Loucy (cell line): ENCODE data around the gene FAAH.

Experiments used
- H2AFZ ChIP-seq: fragments of 200-600 bp; sonication (generic); 2 replicates; pipeline ENCODE4 v1.6.0; 2016; ENCODE audit warnings: antibody characterized with exemption, mild to moderate bottlenecking, low read length, moderate library complexity
- H3F3A ChIP-seq: fragments of 200-600 bp; 2 replicates; pipeline ENCODE4 v1.6.0; 2016; ENCODE audit warnings: antibody characterized with exemption, low read depth, mild to moderate bottlenecking
- H3K27me3 ChIP-seq: fragments of 200-600 bp; sonication (generic); 2 replicates; pipeline ENCODE4 v1.6.1; 2014; ENCODE audit warnings: low read length, mild to moderate bottlenecking; ENCODE audit not compliant: insufficient read depth, poor library complexity, severe bottlenecking
- H3K36me3 ChIP-seq: fragments of 200-600 bp; sonication (generic); 2 replicates; pipeline ENCODE4 v1.6.1; 2016; ENCODE audit warnings: low read length; ENCODE audit not compliant: insufficient read depth
- H3K4me1 ChIP-seq: fragments of 200-600 bp; sonication (generic); 2 replicates; pipeline ENCODE4 v1.5.1; 2014; ENCODE audit warnings: low read length, mild to moderate bottlenecking; ENCODE audit not compliant: insufficient read depth, poor library complexity, severe bottlenecking
- H3K4me2 ChIP-seq: fragments of 200-600 bp; sonication (generic); 2 replicates; pipeline ENCODE4 v1.6.0; 2014; ENCODE audit warnings: antibody characterized with exemption, low read length, low read depth, mild to moderate bottlenecking; ENCODE audit not compliant: poor library complexity, severe bottlenecking
- H3K4me3 ChIP-seq: fragments of 200-600 bp; sonication (generic); 2 replicates; pipeline ENCODE4 v1.5.1; 2014; ENCODE audit warnings: low read length, mild to moderate bottlenecking, mixed read lengths; ENCODE audit not compliant: poor library complexity, severe bottlenecking
- H3K79me2 ChIP-seq: fragments of 200-600 bp; sonication (generic); 2 replicates; pipeline ENCODE4 v1.6.1; 2014; ENCODE audit warnings: low read length; ENCODE audit not compliant: insufficient read depth
- H3K9ac ChIP-seq: fragments of 200-600 bp; sonication (generic); 2 replicates; pipeline ENCODE4 v1.6.0; 2014; ENCODE audit warnings: mild to moderate bottlenecking, low read depth, low read length, moderate library complexity; ENCODE audit not compliant: poor library complexity, severe bottlenecking
- H3K9me2 ChIP-seq: fragments of 200-600 bp; sonication (generic); replicated peaks from 2 replicates; pipeline ENCODE4 v1.6.1; 2016; ENCODE audit warnings: low read depth, low read length, mixed read lengths
- H3K9me3 ChIP-seq: fragments of 200-600 bp; sonication (generic); 2 replicates; pipeline ENCODE4 v1.6.1; 2014; ENCODE audit warnings: mild to moderate bottlenecking, antibody characterized with exemption, low read length, low read depth; ENCODE audit not compliant: insufficient read depth
- H4K20me1 ChIP-seq: fragments of 200-600 bp; sonication (generic); 2 replicates; pipeline ENCODE4 v1.6.0; 2014; ENCODE audit warnings: antibody characterized with exemption, low read length, mild to moderate bottlenecking; ENCODE audit not compliant: insufficient read depth, poor library complexity, severe bottlenecking
- CTCF ChIP-seq: fragments of 200-600 bp; sonication (generic); conservative IDR thresholded peaks from 2 replicates; pipeline ENCODE4 v1.5.1; 2014; ENCODE audit warnings: mild to moderate bottlenecking, antibody characterized with exemption, low read length
- EZH2phosphoT487 ChIP-seq: fragments of 200-600 bp; IDR thresholded peaks from 2 replicates; pipeline ENCODE4 v1.6.1; 2018; ENCODE audit warnings: antibody characterized with exemption, mild to moderate bottlenecking, moderate library complexity, borderline replicate concordance

Gene FAAH

GRCh38 chr1:46401964-46402626 lies 8.0 kb downstream of the FAAH start:
- Histone ChIP-seq H3K4me1 (peaks cover 2% of the 10 kb centered on the region), H4K20me1 (no peaks in the 10 kb centered on the region), H3F3A (no peaks in the 10 kb centered on the region), H3K9me2 (no peaks in the 10 kb centered on the region), H3K4me3 (no peak overlapping the region), H2AFZ (no peak overlapping the region), H3K9ac (no peak overlapping the region), H3K79me2 (no peaks in the 10 kb centered on the region), H3K36me3 (no peaks in the 10 kb centered on the region), H3K9me3 (no peaks in the 10 kb centered on the region), H3K27me3 (no peaks in the 10 kb centered on the region), H3K4me2 (no peak overlapping the region)
- TF ChIP-seq EZH2phosphoT487, result no peak

GRCh38 chr1:46403916-46404315 lies 9.8 kb downstream of the FAAH start:
- no peak overlapping the region for H3K4me3 ChIP-seq
- H3F3A ChIP-seq, result no peaks in the 10 kb centered on the region
- H3K79me2 ChIP-seq, result no peaks in the 10 kb centered on the region
- no peak overlapping the region for H2AFZ ChIP-seq
- H4K20me1 ChIP-seq, result no peaks in the 10 kb centered on the region
- no peak overlapping the region for H3K4me2 ChIP-seq
- no peak overlapping the region for H3K9ac ChIP-seq
- H3K4me1 ChIP-seq, result peaks cover 2% of the 10 kb centered on the region
- H3K27me3 ChIP-seq, result no peaks in the 10 kb centered on the region
- TF ChIP-seq CTCF (no peak), EZH2phosphoT487 (no peak)
- H3K36me3 ChIP-seq, result no peaks in the 10 kb centered on the region
- H3K9me3 ChIP-seq, result no peaks in the 10 kb centered on the region
- H3K9me2 ChIP-seq, result no peaks in the 10 kb centered on the region

GRCh38 chr1:46404482-46405196 lies 10.5 kb downstream of the FAAH start:
- Histone ChIP-seq H3K9me2 (no peaks in the 10 kb centered on the region), H3K9ac (no peak overlapping the region), H2AFZ (no peak overlapping the region), H3K79me2 (no peaks in the 10 kb centered on the region), H3K9me3 (no peaks in the 10 kb centered on the region), H3K4me2 (no peak overlapping the region), H3K36me3 (no peaks in the 10 kb centered on the region), H4K20me1 (no peaks in the 10 kb centered on the region), H3F3A (no peaks in the 10 kb centered on the region), H3K27me3 (no peaks in the 10 kb centered on the region), H3K4me1 (no peaks in the 10 kb centered on the region), H3K4me3 (no peak overlapping the region)
- TF ChIP-seq EZH2phosphoT487 (no peak), CTCF (no peak)

- Histone ChIP-seq H3K9me2 (no peaks in the 10 kb centered on the region), H3K4me3 (no peak overlapping the region), H3K4me2 (no peak overlapping the region), H3K4me1 (no peaks in the 10 kb centered on the region), H3K9me3 (no peaks in the 10 kb centered on the region), H2AFZ (no peak overlapping the region), H4K20me1 (no peaks in the 10 kb centered on the region), H3K79me2 (no peaks in the 10 kb centered on the region), H3K9ac (no peak overlapping the region), H3F3A (no peaks in the 10 kb centered on the region), H3K36me3 (no peaks in the 10 kb centered on the region), H3K27me3 (no peaks in the 10 kb centered on the region)
- TF ChIP-seq EZH2phosphoT487 (no peak), CTCF (no peak)
Measured at GRCh38 chr1:46405197-46405555, 11.1 kb downstream of the FAAH start.
